GM10266 (cell line): ENCODE results near the gene SFMBT2.

Source experiments
- DNase-seq: peaks from one replicate; pipeline ENCODE4 v3.0.0; 2012; ENCODE audit errors: extremely low spot score
- CTCF ChIP-seq: IDR thresholded peaks from 2 replicates; pipeline ENCODE4 v1.5.1; 2012; ENCODE audit warnings: mild to moderate bottlenecking, low read depth; ENCODE audit not compliant: control insufficient read depth, insufficient read depth; ENCODE audit errors: missing control alignments

The SFMBT2 gene

GRCh38 chr10:7377614-7378248 is 33.1 kb downstream of the SFMBT2 start:
- no peak for TF ChIP-seq CTCF
- no peak for DNase-seq

- no peak for DNase-seq
- TF ChIP-seq CTCF = no peak
These were observed 36.0 kb downstream of the SFMBT2 start for GRCh38 chr10:7374795-7375194.

GRCh38 chr10:7373039-7373438 is 37.8 kb downstream of the SFMBT2 start:
- no peak for DNase-seq
- no peak for TF ChIP-seq CTCF

- no peak for DNase-seq
- no peak for TF ChIP-seq CTCF
These were observed 38.3 kb downstream of the SFMBT2 start for GRCh38 chr10:7372504-7372903.

- no peak for TF ChIP-seq CTCF
- no peak for DNase-seq
These were observed 40.3 kb downstream of the SFMBT2 start for GRCh38 chr10:7370511-7370910.

GRCh38 chr10:7365027-7365745 is 45.6 kb downstream of the SFMBT2 start:
- TF ChIP-seq CTCF = no peak
- no peak for DNase-seq

- DNase-seq = no peak
- TF ChIP-seq CTCF = no peak
These were observed 46.4 kb downstream of the SFMBT2 start for GRCh38 chr10:7364474-7364873.
